Loucy (cell line): ENCODE data around the gene ZNHIT6.

Source experiments
- CTCF ChIP-seq: fragments of 200-600 bp; sonication (generic); conservative IDR thresholded peaks from 2 replicates; pipeline ENCODE4 v1.5.1; 2014; ENCODE audit warnings: mild to moderate bottlenecking, antibody characterized with exemption, low read length
- EZH2phosphoT487 ChIP-seq: fragments of 200-600 bp; IDR thresholded peaks from 2 replicates; pipeline ENCODE4 v1.6.1; 2018; ENCODE audit warnings: antibody characterized with exemption, mild to moderate bottlenecking, moderate library complexity, borderline replicate concordance

GRCh38 chr1:85624361-85624760, 83.9 kb downstream of the ZNHIT6 start:
- TF ChIP-seq CTCF (no peak), EZH2phosphoT487 (no peak)
